NCI-H1930 (cell line): Measurements from ENCODE around the gene ZBTB46.
A peak's percentile ranks its signal among the peaks of the same experiment; 100 is the strongest.
"Not testable (repeated sequence)": the region's sequence is repeated elsewhere in the genome, so short reads cannot be mapped to it uniquely, and the experiment has no call there.

Experiments
- DNase-seq, 2 experiments: peaks; one replicate each; lab custom pipeline; 2025; lab: John Stamatoyannopoulos, UW

The ZBTB46 gene

GRCh38 chr20:63734946-63735858, 95.9 kb downstream of the ZBTB46 start:
- no peak for DNase-seq

- no peak for DNase-seq
Measured at GRCh38 chr20:63734111-63734945, 96.7 kb downstream of the ZBTB46 start.

DNA sequence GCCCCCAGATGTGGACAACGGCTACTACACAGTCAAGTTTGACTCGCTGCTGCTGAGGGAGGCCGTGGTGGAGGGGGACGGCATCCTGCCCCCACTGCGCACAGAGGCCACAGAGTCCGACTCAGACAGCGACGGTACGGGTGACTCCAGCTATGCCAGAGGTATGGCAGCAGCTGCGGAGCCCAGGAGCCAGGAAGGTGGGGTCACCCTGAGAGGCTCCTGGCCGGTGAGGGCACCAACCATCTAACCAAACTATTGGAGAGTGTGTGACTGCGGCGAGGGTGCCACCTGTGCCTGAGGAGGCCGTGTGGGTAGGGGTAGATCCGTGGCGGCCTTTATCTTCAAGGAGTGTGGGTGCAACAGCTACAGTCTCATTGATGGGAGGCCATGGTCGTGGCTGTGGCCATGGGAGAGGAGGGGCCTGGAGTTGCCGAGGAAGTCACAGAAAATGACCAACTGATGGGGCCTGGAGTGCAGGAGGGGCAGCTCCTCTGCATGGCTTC, 97.4 kb downstream of the ZBTB46 start:
- DNase-seq: no peak

GRCh38 chr20:63733117-63733516, 97.9 kb downstream of the ZBTB46 start:
- no peak for DNase-seq

GRCh38 chr20:63732118-63733095, 98.7 kb downstream of the ZBTB46 start:
- no peak for DNase-seq

- no peak for DNase-seq
Measured at GRCh38 chr20:63731410-63731809, 99.7 kb downstream of the ZBTB46 start.

- DNase-seq: not testable (repeated sequence)
Measured at GRCh38 chr20:63730189-63730733, 100.8 kb downstream of the ZBTB46 start.

- not testable (repeated sequence) for DNase-seq
Measured at GRCh38 chr20:63722967-63723622, 108.0 kb downstream of the ZBTB46 start.

- no peak for DNase-seq
Measured at GRCh38 chr20:63718996-63719395, 112.1 kb downstream of the ZBTB46 start.

DNA sequence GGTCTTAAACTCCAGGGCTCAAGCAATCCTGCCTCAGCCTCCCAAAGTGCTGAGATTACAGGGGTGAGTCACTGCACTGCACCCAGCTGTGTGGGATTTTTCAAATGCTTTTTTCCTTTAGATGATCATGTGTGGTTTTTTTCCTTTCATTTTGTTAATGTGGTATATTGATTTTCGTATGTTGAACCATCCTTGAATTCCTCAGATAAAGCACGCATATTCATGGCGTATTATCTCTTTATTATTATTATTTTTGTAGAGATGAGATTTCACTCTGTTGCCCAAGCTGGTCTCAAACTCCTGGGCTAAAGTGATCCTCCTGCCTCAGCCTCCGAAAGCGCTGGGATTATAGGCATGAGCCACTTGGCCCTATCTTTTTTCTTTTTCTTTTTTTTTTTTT, 116.2 kb downstream of the ZBTB46 start:
- no peak for DNase-seq

- DNase-seq: no peak
Measured at GRCh38 chr20:63712191-63712590, 118.9 kb downstream of the ZBTB46 start.

DNA sequence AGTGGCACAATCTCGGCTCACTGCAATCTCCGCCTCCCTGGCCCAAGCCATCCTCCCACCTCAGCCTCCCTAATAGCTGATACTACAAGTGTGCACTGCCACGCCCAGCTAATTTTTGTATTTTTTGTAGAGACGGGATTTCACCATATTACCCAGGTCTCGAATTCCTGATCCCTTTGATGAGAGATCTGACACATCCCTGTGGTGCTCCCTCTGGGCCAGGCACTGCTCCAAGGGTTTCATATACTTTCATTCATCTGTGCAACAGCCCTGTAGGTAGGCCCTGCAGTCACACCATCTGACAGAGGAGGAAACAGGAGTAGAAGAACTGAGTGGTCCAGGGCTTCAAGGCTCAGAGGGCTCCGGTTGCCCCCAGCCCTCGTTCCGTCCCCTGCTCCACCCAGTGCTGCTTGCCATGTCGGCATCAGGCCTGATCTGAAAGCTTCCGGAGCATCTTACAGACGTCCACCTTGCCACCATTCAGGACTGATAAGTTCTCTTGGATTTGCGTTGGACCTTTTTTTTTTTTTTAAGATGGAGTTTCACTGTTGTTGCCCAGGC, 119.9 kb downstream of the ZBTB46 start:
- no peak for DNase-seq

DNA sequence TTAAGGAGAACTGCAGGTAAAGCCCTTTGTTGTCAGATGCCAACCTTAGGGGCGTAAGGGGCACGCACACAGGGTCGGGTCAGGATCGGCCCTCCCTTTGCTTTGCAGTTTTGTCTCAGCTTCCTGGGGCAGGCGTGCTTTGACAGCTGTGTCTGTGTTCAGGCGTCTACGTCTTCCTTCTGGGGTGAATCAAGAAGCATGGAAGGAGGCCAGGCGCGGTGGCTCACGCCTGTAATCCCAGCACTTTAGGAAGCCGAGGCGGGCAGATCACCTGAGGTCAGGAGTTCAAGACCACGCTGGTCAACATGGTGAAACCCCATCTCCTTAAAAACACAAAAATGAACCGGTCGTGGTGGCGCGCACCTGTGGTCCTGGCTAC, 121.9 kb downstream of the ZBTB46 start:
- no peak for DNase-seq

DNA sequence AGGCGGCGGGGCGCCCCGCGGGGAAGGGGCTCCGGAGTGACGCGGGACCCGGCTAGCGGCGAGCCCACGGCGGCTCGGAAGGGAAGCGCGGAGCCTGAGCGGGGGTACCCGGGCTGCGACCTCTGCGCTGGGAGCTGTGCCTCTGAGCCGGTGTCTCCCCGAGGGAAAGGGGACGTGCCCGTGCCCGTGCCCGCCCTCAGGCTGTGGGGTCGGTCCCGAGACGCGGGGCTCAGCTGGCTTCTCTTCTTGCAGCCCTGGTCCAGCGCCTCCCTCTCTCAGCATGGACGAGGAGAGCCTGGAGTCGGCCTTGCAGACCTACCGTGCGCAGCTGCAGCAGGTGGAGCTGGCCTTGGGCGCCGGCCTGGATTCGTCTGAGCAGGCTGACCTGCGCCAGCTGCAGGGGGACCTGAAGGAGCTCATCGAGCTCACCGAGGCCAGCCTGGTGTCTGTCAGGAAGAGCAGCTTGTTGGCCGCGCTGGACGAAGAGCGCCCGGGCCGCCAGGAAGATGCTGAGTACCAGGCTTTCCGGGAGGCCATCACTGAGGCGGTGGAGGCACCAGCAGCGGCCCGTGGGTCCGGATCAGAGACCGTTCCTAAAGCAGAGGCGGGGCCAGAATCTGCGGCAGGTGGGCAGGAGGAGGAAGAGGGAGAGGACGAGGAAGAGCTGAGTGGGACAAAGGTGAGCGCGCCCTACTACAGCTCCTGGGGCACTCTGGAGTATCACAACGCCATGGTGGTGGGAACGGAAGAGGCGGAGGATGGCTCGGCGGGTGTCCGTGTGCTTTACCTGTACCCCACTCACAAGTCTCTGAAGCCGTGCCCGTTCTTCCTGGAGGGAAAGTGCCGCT, 122.5 kb downstream of the ZBTB46 start:
- no peak for DNase-seq

DNA sequence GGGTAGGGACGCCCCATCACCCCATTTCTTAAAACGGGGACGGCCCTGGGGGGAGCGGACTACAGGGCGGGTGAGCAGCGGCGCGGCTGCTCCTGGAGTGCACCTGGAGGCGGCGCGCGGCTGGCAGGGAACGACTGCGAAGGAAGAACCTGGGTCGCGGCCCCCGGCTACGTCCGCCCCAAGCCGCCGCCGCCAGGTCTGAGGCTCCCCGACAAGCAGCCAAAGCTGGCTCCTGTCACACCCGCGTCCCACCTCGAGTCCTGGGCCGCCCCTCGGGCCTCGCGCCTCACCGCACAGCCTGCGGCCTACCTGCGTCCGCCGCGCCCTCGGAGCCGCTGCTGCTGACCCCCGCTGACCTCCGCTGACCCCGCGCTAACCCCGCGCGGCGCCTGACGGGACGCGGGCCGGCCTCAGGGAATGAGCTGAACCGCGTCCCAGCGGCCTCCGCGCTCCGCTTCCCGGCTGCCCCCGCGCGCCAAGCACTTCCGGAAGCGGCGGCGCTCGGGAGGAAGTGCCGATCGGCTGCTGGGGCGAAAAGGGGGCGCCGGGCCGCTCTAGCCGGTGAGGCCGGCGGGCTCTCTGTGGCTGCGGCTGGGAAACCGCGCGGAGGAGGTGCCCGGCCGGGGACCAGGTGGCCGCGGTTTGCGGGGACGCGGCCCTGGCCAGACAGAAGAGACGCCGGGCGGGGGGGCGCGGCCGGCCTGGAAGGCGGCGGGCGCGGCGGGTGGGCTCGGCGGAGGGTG, 123.3 kb downstream of the ZBTB46 start, which contains the start of the genes ARFRP1 and ZGPAT:
Gene ARFRP1 (minus strand): TSS at position 419 of the 743 bp plus-strand sequence. CDS start 885 bp downstream, outside the sequence.
Gene ZGPAT (plus strand): TSS at position 482 of the 743 bp plus-strand sequence. CDS start 542 bp downstream, outside the sequence.
- peak; percentile 79 to 93 for DNase-seq

GRCh38 chr20:63706852-63707557, 124.1 kb downstream of the ZBTB46 start:
- peak in 1 of 2 experiments; percentile 40 for DNase-seq

- no peak for DNase-seq
Measured at GRCh38 chr20:63706027-63706695, 124.9 kb downstream of the ZBTB46 start.
